ENCODE results near the gene TTC28. TPM values are rescaled to one million over a fixed set of nuclear protein-coding genes. Genes with fewer than 3 reads are reported as not detected.

Gene TTC28
- total and polyA plus RNA-seq, 7 experiments from 2014 or later, result 0.50 to 8.3 (median 4.2) TPM

DNA sequence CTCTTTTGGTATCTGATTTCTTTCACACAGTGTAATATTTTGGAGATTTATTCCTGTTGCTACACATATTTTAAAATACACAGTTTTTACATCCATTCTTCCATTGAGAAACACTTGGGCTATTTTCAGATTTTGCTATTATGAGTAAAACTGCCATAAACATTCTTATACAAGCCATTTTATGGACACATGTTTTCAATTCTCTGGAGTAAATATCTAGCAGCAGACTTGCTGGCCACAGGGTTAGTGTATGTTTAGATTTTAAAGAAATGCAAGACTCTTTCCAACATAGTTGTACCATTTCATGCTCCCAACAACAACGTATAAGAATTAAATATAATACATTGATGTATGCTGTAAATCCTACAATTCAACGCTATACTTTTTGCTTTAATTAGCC, 399.8 kb downstream of the TTC28 start:
- no peaks in the 10 kb centered on the region for H3K27me3 ChIP-seq (ENCODE audit: control insufficient read depth in 2 of 2, insufficient read depth in 2 of 2, low read length in 2 of 2)
- H3K9me3 ChIP-seq (ENCODE audit: control insufficient read depth in 2 of 3, low read length in 3 of 3), result no peaks in the 10 kb centered on the region
- H3K27ac ChIP-seq (ENCODE audit: low read depth, low read length), result no peak overlapping the region
- Mint-ChIP-seq H3K27me3 (peaks cover 0 to 7% (median 0%) of the 10 kb centered on the region in 5 donors), H3K27ac (no peak overlapping the region), H3K36me3 (peaks cover 0 to 2% (median 0%) of the 10 kb centered on the region in 5 donors), H3K4me1 (peaks cover 0 to 5% (median 0%) of the 10 kb centered on the region in 7 donors), H3K9me3 (peaks cover 0 to 2% (median 0%) of the 10 kb centered on the region in 11 donors), H3K4me3 (no peak overlapping the region)
- ATAC-seq (no peak), DNase-seq (no peak)
- H3K4me3 ChIP-seq (ENCODE audit: low read length), result no peak overlapping the region
- H3K36me3 ChIP-seq (ENCODE audit: control insufficient read depth in 2 of 3, insufficient read depth in 3 of 3, low read length in 3 of 3), result no peaks in the 10 kb centered on the region
- ChIA-PET POLR2A (no interaction called here), CTCF (no interaction called here)
- H3K4me1 ChIP-seq (ENCODE audit: control insufficient read depth in 2 of 2, insufficient read depth in 2 of 2, low read length in 2 of 2), result no peaks in the 10 kb centered on the region
- intact Hi-C loops (cut with micrococcal nuclease), result no loop called here

GRCh38 chr22:28269277-28269676, 410.4 kb downstream of the TTC28 start:
- Histone ChIP-seq H3K9me3 (ENCODE audit: control insufficient read depth in 2 of 3, low read length in 3 of 3) (no peaks in the 10 kb centered on the region), H3K4me1 (ENCODE audit: control insufficient read depth in 2 of 2, insufficient read depth in 2 of 2, low read length in 2 of 2) (no peaks in the 10 kb centered on the region), H3K36me3 (ENCODE audit: control insufficient read depth in 2 of 3, insufficient read depth in 3 of 3, low read length in 3 of 3) (no peaks in the 10 kb centered on the region), H3K27me3 (ENCODE audit: control insufficient read depth in 2 of 2, insufficient read depth in 2 of 2, low read length in 2 of 2) (no peaks in the 10 kb centered on the region), H3K27ac (ENCODE audit: low read depth, low read length) (no peak overlapping the region), H3K4me3 (ENCODE audit: low read length) (no peak overlapping the region)
- ChIA-PET CTCF (no interaction called here), POLR2A (no interaction called here)
- H3K4me3 Mint-ChIP-seq, result no peak overlapping the region
- peaks cover 0 to 5% (median 0%) of the 10 kb centered on the region in 11 donors for H3K9me3 Mint-ChIP-seq
- H3K4me1 Mint-ChIP-seq, result peaks cover 0 to 8% (median 0%) of the 10 kb centered on the region in 7 donors
- peaks cover 0 to 9% (median 3%) of the 10 kb centered on the region in 5 donors for H3K36me3 Mint-ChIP-seq
- intact Hi-C loops (cut with micrococcal nuclease), result no loop called here
- no peak for ATAC-seq
- H3K27me3 Mint-ChIP-seq, result peaks cover 0 to 5% (median 0%) of the 10 kb centered on the region in 5 donors
- H3K27ac Mint-ChIP-seq, result no peak overlapping the region
- no peak for DNase-seq

DNA sequence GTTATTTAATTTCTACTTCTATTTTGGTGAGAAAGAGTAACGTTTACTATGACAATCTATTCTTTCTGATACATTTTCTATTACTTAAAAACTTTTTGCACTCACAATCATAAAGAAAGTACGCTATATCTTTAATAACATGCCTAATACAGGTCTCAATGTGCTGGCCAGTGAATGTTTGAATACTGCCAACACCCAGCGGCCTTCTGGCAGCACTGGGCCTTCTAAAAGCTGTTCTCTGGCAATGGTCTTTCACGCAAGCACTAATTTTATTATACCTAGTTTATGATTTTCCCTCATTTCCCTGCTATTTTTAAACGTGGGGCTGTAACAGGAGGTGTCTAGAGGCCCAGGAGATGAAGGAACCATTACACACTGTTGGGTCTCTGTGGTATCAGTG, 410.8 kb downstream of the TTC28 start:
- no peaks in the 10 kb centered on the region for H3K9me3 ChIP-seq (ENCODE audit: control insufficient read depth in 2 of 3, low read length in 3 of 3)
- no peaks in the 10 kb centered on the region for H3K4me1 ChIP-seq (ENCODE audit: control insufficient read depth in 2 of 2, insufficient read depth in 2 of 2, low read length in 2 of 2)
- no peak overlapping the region for H3K4me3 ChIP-seq (ENCODE audit: low read length)
- peaks cover 0 to 5% (median 0%) of the 10 kb centered on the region in 5 donors for H3K27me3 Mint-ChIP-seq
- no peak for ATAC-seq
- peaks cover 0 to 5% (median 0%) of the 10 kb centered on the region in 11 donors for H3K9me3 Mint-ChIP-seq
- no peaks in the 10 kb centered on the region for H3K27me3 ChIP-seq (ENCODE audit: control insufficient read depth in 2 of 2, insufficient read depth in 2 of 2, low read length in 2 of 2)
- H3K27ac ChIP-seq (ENCODE audit: low read depth, low read length), result no peak overlapping the region
- peaks cover 0 to 9% (median 3%) of the 10 kb centered on the region in 5 donors for H3K36me3 Mint-ChIP-seq
- H3K27ac Mint-ChIP-seq, result no peak overlapping the region
- peaks cover 0 to 8% (median 0%) of the 10 kb centered on the region in 7 donors for H3K4me1 Mint-ChIP-seq
- H3K36me3 ChIP-seq (ENCODE audit: control insufficient read depth in 2 of 3, insufficient read depth in 3 of 3, low read length in 3 of 3), result no peaks in the 10 kb centered on the region
- intact Hi-C loops (cut with micrococcal nuclease), result no loop called here
- CTCF ChIA-PET, result no interaction called here
- POLR2A ChIA-PET, result no interaction called here
- H3K4me3 Mint-ChIP-seq, result no peak overlapping the region
- no peak for DNase-seq

DNA sequence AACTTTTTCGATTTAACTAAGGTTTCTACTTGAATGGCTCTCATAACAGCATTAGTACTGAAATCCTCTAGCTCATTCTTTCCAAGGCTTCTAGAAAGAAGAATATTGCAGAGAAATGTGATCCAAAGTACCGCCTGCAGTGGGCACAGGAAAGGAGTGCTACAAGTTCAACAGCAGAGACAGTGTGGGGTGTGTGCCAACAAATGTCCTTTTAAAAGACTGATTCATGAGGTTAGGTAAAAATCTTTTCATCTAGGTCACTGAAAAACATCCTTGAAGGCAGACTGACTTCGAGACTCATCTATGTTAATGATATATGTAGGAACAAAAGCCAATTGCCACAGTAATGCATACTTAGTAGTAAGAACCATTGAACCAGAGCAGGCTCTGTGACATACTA, 411.5 kb downstream of the TTC28 start:
- H3K4me3 ChIP-seq (ENCODE audit: low read length), result no peak overlapping the region
- DNase-seq (no peak), ATAC-seq (no peak)
- ChIA-PET POLR2A (no interaction called here), CTCF (no interaction called here)
- peaks cover 0 to 5% (median 0%) of the 10 kb centered on the region in 5 donors for H3K27me3 Mint-ChIP-seq
- no peak overlapping the region for H3K27ac Mint-ChIP-seq
- no peak overlapping the region for H3K4me3 Mint-ChIP-seq
- H3K9me3 ChIP-seq (ENCODE audit: control insufficient read depth in 2 of 3, low read length in 3 of 3), result no peaks in the 10 kb centered on the region
- peaks cover 0 to 5% (median 0%) of the 10 kb centered on the region in 11 donors for H3K9me3 Mint-ChIP-seq
- no peaks in the 10 kb centered on the region for H3K4me1 ChIP-seq (ENCODE audit: control insufficient read depth in 2 of 2, insufficient read depth in 2 of 2, low read length in 2 of 2)
- H3K27ac ChIP-seq (ENCODE audit: low read depth, low read length), result no peak overlapping the region
- H3K36me3 ChIP-seq (ENCODE audit: control insufficient read depth in 2 of 3, insufficient read depth in 3 of 3, low read length in 3 of 3), result no peaks in the 10 kb centered on the region
- peaks cover 0 to 8% (median 0%) of the 10 kb centered on the region in 7 donors for H3K4me1 Mint-ChIP-seq
- no peaks in the 10 kb centered on the region for H3K27me3 ChIP-seq (ENCODE audit: control insufficient read depth in 2 of 2, insufficient read depth in 2 of 2, low read length in 2 of 2)
- intact Hi-C loops (cut with micrococcal nuclease), result no loop called here
- peaks cover 0 to 9% (median 7%) of the 10 kb centered on the region in 5 donors for H3K36me3 Mint-ChIP-seq

DNA sequence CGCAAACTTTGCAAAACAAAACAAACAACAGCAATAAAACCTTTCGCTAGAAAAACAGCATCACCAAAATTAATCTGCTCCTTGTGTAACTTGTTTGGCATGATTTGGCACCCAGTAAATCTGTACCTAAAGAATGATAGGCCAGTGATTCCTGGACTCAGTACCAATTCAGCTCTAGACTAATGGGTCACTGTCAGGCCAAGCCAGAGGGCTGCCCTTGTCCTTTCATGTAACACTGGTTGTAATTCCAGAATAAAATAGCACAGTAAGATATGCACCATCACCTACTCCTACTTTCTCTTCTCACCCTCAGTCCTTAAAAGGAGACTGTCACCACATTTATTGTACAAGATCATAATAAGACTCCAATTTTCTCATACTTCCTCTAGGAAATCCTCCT, 419.0 kb downstream of the TTC28 start:
- Histone ChIP-seq H3K36me3 (ENCODE audit: control insufficient read depth in 2 of 3, insufficient read depth in 3 of 3, low read length in 3 of 3) (no peaks in the 10 kb centered on the region), H3K4me3 (ENCODE audit: low read length) (no peak overlapping the region), H3K9me3 (ENCODE audit: control insufficient read depth in 2 of 3, low read length in 3 of 3) (no peaks in the 10 kb centered on the region), H3K4me1 (ENCODE audit: control insufficient read depth in 2 of 2, insufficient read depth in 2 of 2, low read length in 2 of 2) (no peaks in the 10 kb centered on the region), H3K27me3 (ENCODE audit: control insufficient read depth in 2 of 2, insufficient read depth in 2 of 2, low read length in 2 of 2) (no peaks in the 10 kb centered on the region), H3K27ac (ENCODE audit: low read depth, low read length) (no peak overlapping the region)
- CTCF ChIA-PET, result no interaction called here
- peaks cover 0 to 7% (median 0%) of the 10 kb centered on the region in 5 donors for H3K36me3 Mint-ChIP-seq
- H3K27ac Mint-ChIP-seq, result no peak overlapping the region
- no peak for ATAC-seq
- no peak overlapping the region for H3K4me3 Mint-ChIP-seq
- peaks cover 0 to 2% (median 0%) of the 10 kb centered on the region in 11 donors for H3K9me3 Mint-ChIP-seq
- no peaks in the 10 kb centered on the region for H3K27me3 Mint-ChIP-seq
- POLR2A ChIA-PET, result no interaction called here
- intact Hi-C loops (cut with micrococcal nuclease), result no loop called here
- H3K4me1 Mint-ChIP-seq, result peaks cover 0 to 1% (median 0%) of the 10 kb centered on the region in 7 donors
- DNase-seq, result no peak

DNA sequence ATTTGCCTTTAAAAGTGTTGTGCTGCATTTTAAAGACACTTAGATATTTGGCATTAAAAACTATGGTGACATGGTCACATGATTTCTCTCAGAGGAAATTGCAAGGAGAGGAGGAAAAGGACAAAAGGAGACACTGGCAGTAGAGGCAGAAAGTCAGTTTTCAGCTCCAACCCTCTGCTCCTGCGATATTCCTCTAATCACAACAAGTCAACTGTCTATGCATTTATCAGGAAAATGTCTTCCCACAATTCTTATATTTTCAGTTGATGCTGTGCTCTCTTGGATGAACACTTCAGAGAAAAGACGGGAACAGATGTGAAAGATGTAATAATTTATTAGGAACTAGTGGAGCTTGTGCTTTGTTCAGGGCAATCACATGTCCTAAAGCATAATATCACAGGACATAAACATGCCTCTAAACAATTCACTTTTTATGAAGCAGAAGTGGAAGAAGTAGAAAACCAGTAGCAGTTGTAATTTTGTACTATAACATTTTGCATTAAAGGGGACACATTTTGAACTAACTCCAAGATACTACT, 419.8 kb downstream of the TTC28 start:
- Mint-ChIP-seq H3K27ac (no peak overlapping the region), H3K9me3 (peaks cover 0 to 2% (median 0%) of the 10 kb centered on the region in 11 donors), H3K27me3 (no peaks in the 10 kb centered on the region), H3K4me1 (peaks cover 0 to 1% (median 0%) of the 10 kb centered on the region in 7 donors), H3K4me3 (no peak overlapping the region), H3K36me3 (peaks cover 0 to 10% (median 4%) of the 10 kb centered on the region in 5 donors)
- ATAC-seq, result no peak
- H3K4me3 ChIP-seq (ENCODE audit: low read length), result no peak overlapping the region
- no peaks in the 10 kb centered on the region for H3K9me3 ChIP-seq (ENCODE audit: control insufficient read depth in 2 of 3, low read length in 3 of 3)
- no peaks in the 10 kb centered on the region for H3K27me3 ChIP-seq (ENCODE audit: control insufficient read depth in 2 of 2, insufficient read depth in 2 of 2, low read length in 2 of 2)
- H3K36me3 ChIP-seq (ENCODE audit: control insufficient read depth in 2 of 3, insufficient read depth in 3 of 3, low read length in 3 of 3), result no peaks in the 10 kb centered on the region
- POLR2A ChIA-PET, result no interaction called here
- no peak for DNase-seq
- H3K27ac ChIP-seq (ENCODE audit: low read depth, low read length), result no peak overlapping the region
- CTCF ChIA-PET, result no interaction called here
- intact Hi-C loops (cut with micrococcal nuclease), result no loop called here
- H3K4me1 ChIP-seq (ENCODE audit: control insufficient read depth in 2 of 2, insufficient read depth in 2 of 2, low read length in 2 of 2), result no peaks in the 10 kb centered on the region

GRCh38 chr22:28254396-28254795, 425.2 kb downstream of the TTC28 start:
- H3K27ac ChIP-seq (ENCODE audit: low read depth, low read length), result no peak overlapping the region
- no peaks in the 10 kb centered on the region for H3K4me1 Mint-ChIP-seq
- no peak overlapping the region for H3K27ac Mint-ChIP-seq
- ATAC-seq (no peak), DNase-seq (no peak)
- H3K27me3 Mint-ChIP-seq, result peaks cover 0 to 5% (median 0%) of the 10 kb centered on the region in 5 donors
- no peaks in the 10 kb centered on the region for H3K36me3 ChIP-seq (ENCODE audit: control insufficient read depth in 2 of 3, insufficient read depth in 3 of 3, low read length in 3 of 3)
- peaks cover 0 to 1% (median 0%) of the 10 kb centered on the region in 11 donors for H3K9me3 Mint-ChIP-seq
- no peak overlapping the region for H3K4me3 Mint-ChIP-seq
- ChIA-PET POLR2A (no interaction called here), CTCF (no interaction called here)
- H3K4me3 ChIP-seq (ENCODE audit: low read length), result no peak overlapping the region
- intact Hi-C loops (cut with micrococcal nuclease), result no loop called here
- H3K4me1 ChIP-seq (ENCODE audit: control insufficient read depth in 2 of 2, insufficient read depth in 2 of 2, low read length in 2 of 2), result no peaks in the 10 kb centered on the region
- no peaks in the 10 kb centered on the region for H3K27me3 ChIP-seq (ENCODE audit: control insufficient read depth in 2 of 2, insufficient read depth in 2 of 2, low read length in 2 of 2)
- H3K36me3 Mint-ChIP-seq, result peaks cover 0 to 9% (median 3%) of the 10 kb centered on the region in 5 donors
- no peaks in the 10 kb centered on the region for H3K9me3 ChIP-seq (ENCODE audit: control insufficient read depth in 2 of 3, low read length in 3 of 3)
